ENCODE results near the gene PCDHGB5.

The PCDHGB5 gene

GRCh38 chr5:141441571-141442170 is 43.9 kb downstream of the PCDHGB5 start:
- DNase-seq (ENCODE audit: low spot score): no peak
